ENCODE results near the gene SMCO4.
A peak's percentile ranks its signal among the peaks of the same experiment; 100 is the strongest.
"Not testable (repeated sequence)": the region's sequence is repeated elsewhere in the genome, so short reads cannot be mapped to it uniquely, and the experiment has no call there.

Gene SMCO4

GRCh38 chr11:93542811-93543229 lies 371 bp downstream of the SMCO4 start:
- Mint-ChIP-seq H3K27ac (peak overlapping the region; percentile 76), H3K4me3 (peak overlapping the region; percentile 82), H3K4me1 (ENCODE audit: low read depth) (peaks cover 25% of the 10 kb centered on the region), H3K27me3 (ENCODE audit: low read depth) (peaks cover 7% of the 10 kb centered on the region), H3K36me3 (ENCODE audit: low read depth) (peaks cover 1% of the 10 kb centered on the region), H3K9me3 (no peaks in the 10 kb centered on the region)

GRCh38 chr11:93541884-93542810 lies 1.0 kb downstream of the SMCO4 start:
- Mint-ChIP-seq H3K4me3 (peak overlapping the region; percentile 82), H3K27ac (peak overlapping the region; percentile 76), H3K4me1 (ENCODE audit: low read depth) (peaks cover 30% of the 10 kb centered on the region)

GRCh38 chr11:93540896-93541553 lies 2.2 kb downstream of the SMCO4 start:
- H3K4me1 Mint-ChIP-seq (ENCODE audit: low read depth): peaks cover 35% of the 10 kb centered on the region
- H3K4me3 Mint-ChIP-seq: no peak overlapping the region
- no peaks in the 10 kb centered on the region for H3K9me3 Mint-ChIP-seq
- peaks cover 1% of the 10 kb centered on the region for H3K36me3 Mint-ChIP-seq (ENCODE audit: low read depth)
- no peaks in the 10 kb centered on the region for H3K27me3 Mint-ChIP-seq (ENCODE audit: low read depth)
- no peak overlapping the region for H3K27ac Mint-ChIP-seq

More at GRCh38 chr11:93541884-93542810, 1.0 kb downstream of the SMCO4 start:
- peaks cover 1% of the 10 kb centered on the region for H3K36me3 Mint-ChIP-seq (ENCODE audit: low read depth)
- no peaks in the 10 kb centered on the region for H3K9me3 Mint-ChIP-seq
- H3K27me3 Mint-ChIP-seq (ENCODE audit: low read depth): peaks cover 3% of the 10 kb centered on the region

GRCh38 chr11:93540337-93540736 lies 2.9 kb downstream of the SMCO4 start:
- peaks cover 1% of the 10 kb centered on the region for H3K36me3 Mint-ChIP-seq (ENCODE audit: low read depth)
- H3K4me3 Mint-ChIP-seq: no peak overlapping the region
- H3K9me3 Mint-ChIP-seq: no peaks in the 10 kb centered on the region

GRCh38 chr11:93537767-93538261 lies 5.4 kb downstream of the SMCO4 start:
- H3K9me3 Mint-ChIP-seq: no peaks in the 10 kb centered on the region
- H3K27ac Mint-ChIP-seq: no peak overlapping the region
- peaks cover 1% of the 10 kb centered on the region for H3K36me3 Mint-ChIP-seq (ENCODE audit: low read depth)
- no peaks in the 10 kb centered on the region for H3K27me3 Mint-ChIP-seq (ENCODE audit: low read depth)
- H3K4me1 Mint-ChIP-seq (ENCODE audit: low read depth): peaks cover 36% of the 10 kb centered on the region
- H3K4me3 Mint-ChIP-seq: no peak overlapping the region

More at GRCh38 chr11:93540337-93540736, 2.9 kb downstream of the SMCO4 start:
- no peak overlapping the region for H3K27ac Mint-ChIP-seq
- no peaks in the 10 kb centered on the region for H3K27me3 Mint-ChIP-seq (ENCODE audit: low read depth)
- peaks cover 42% of the 10 kb centered on the region for H3K4me1 Mint-ChIP-seq (ENCODE audit: low read depth)

GRCh38 chr11:93537049-93537448 lies 6.1 kb downstream of the SMCO4 start:
- no peaks in the 10 kb centered on the region for H3K27me3 Mint-ChIP-seq (ENCODE audit: low read depth)
- peaks cover 1% of the 10 kb centered on the region for H3K36me3 Mint-ChIP-seq (ENCODE audit: low read depth)
- no peak overlapping the region for H3K27ac Mint-ChIP-seq
- H3K4me1 Mint-ChIP-seq (ENCODE audit: low read depth): peaks cover 39% of the 10 kb centered on the region
- no peak overlapping the region for H3K4me3 Mint-ChIP-seq
- H3K9me3 Mint-ChIP-seq: no peaks in the 10 kb centered on the region

GRCh38 chr11:93536101-93536861 lies 6.9 kb downstream of the SMCO4 start:
- Mint-ChIP-seq H3K27ac (no peak overlapping the region), H3K36me3 (ENCODE audit: low read depth) (peaks cover 3% of the 10 kb centered on the region), H3K9me3 (no peaks in the 10 kb centered on the region), H3K4me3 (no peak overlapping the region), H3K27me3 (ENCODE audit: low read depth) (no peaks in the 10 kb centered on the region), H3K4me1 (ENCODE audit: low read depth) (peaks cover 42% of the 10 kb centered on the region)

GRCh38 chr11:93535578-93535977 lies 7.6 kb downstream of the SMCO4 start:
- H3K9me3 Mint-ChIP-seq; H3K36me3 Mint-ChIP-seq (ENCODE audit: low read depth); H3K27me3 Mint-ChIP-seq (ENCODE audit: low read depth): not testable (repeated sequence)
- H3K27ac Mint-ChIP-seq: peak overlapping the region; percentile 58
- H3K4me3 Mint-ChIP-seq: peak overlapping the region; percentile 19
- peaks cover 49% of the 10 kb centered on the region for H3K4me1 Mint-ChIP-seq (ENCODE audit: low read depth)

- Mint-ChIP-seq H3K4me1 (ENCODE audit: low read depth) (peaks cover 64% of the 10 kb centered on the region), H3K36me3 (ENCODE audit: low read depth) (peaks cover 4% of the 10 kb centered on the region), H3K27ac (peak overlapping the region; percentile 21), H3K9me3 (no peaks in the 10 kb centered on the region), H3K4me3 (no peak overlapping the region), H3K27me3 (ENCODE audit: low read depth) (no peaks in the 10 kb centered on the region)
Measured at GRCh38 chr11:93532806-93533205, 10.4 kb downstream of the SMCO4 start.

GRCh38 chr11:93532281-93532789 lies 10.9 kb downstream of the SMCO4 start:
- peaks cover 60% of the 10 kb centered on the region for H3K4me1 Mint-ChIP-seq (ENCODE audit: low read depth)

GRCh38 chr11:93530468-93530826 lies 12.7 kb downstream of the SMCO4 start:
- Mint-ChIP-seq H3K27me3 (ENCODE audit: low read depth) (no peaks in the 10 kb centered on the region), H3K4me1 (ENCODE audit: low read depth) (peaks cover 68% of the 10 kb centered on the region), H3K27ac (peak overlapping the region; percentile 83), H3K36me3 (ENCODE audit: low read depth) (peaks cover 6% of the 10 kb centered on the region), H3K9me3 (no peaks in the 10 kb centered on the region), H3K4me3 (peak overlapping the region; percentile 61)

More at GRCh38 chr11:93532281-93532789, 10.9 kb downstream of the SMCO4 start:
- Mint-ChIP-seq H3K9me3 (no peaks in the 10 kb centered on the region), H3K4me3 (no peak overlapping the region), H3K27ac (peak overlapping the region; percentile 67), H3K27me3 (ENCODE audit: low read depth) (no peaks in the 10 kb centered on the region), H3K36me3 (ENCODE audit: low read depth) (peaks cover 4% of the 10 kb centered on the region)

- Mint-ChIP-seq H3K4me1 (ENCODE audit: low read depth) (peaks cover 63% of the 10 kb centered on the region), H3K27ac (peak overlapping the region; percentile 83), H3K4me3 (peak overlapping the region; percentile 61), H3K27me3 (ENCODE audit: low read depth) (no peaks in the 10 kb centered on the region), H3K9me3 (no peaks in the 10 kb centered on the region), H3K36me3 (ENCODE audit: low read depth) (peaks cover 7% of the 10 kb centered on the region)
Measured at GRCh38 chr11:93529707-93530467, 13.3 kb downstream of the SMCO4 start.

- H3K9me3 Mint-ChIP-seq: no peaks in the 10 kb centered on the region
- H3K4me1 Mint-ChIP-seq (ENCODE audit: low read depth): peaks cover 71% of the 10 kb centered on the region
- peaks cover 7% of the 10 kb centered on the region for H3K36me3 Mint-ChIP-seq (ENCODE audit: low read depth)
- H3K27ac Mint-ChIP-seq: peak overlapping the region; percentile 43
- H3K27me3 Mint-ChIP-seq (ENCODE audit: low read depth): no peaks in the 10 kb centered on the region
- no peak overlapping the region for H3K4me3 Mint-ChIP-seq
Measured at GRCh38 chr11:93528757-93529645, 14.2 kb downstream of the SMCO4 start.

Measured in T-helper 1 cell treated with Interleukin-12 subunit alpha and Interleukin-12 subunit beta and Interleukin-4 antibody, amounts not matched to agents 30 μg/mL and 1 μg/mL, for 36 hours (primary cell).